Ishikawa (cell line): Measurements from ENCODE around the gene FAM199X.

Experiments used
- CREB1 ChIP-seq: IDR thresholded peaks from 2 replicates; pipeline ENCODE4 v1.6.1; 2012; ENCODE audit warnings: low read depth
- EGR1 ChIP-seq: IDR thresholded peaks from 2 replicates; pipeline ENCODE4 v1.6.1; 2012
- EP300 ChIP-seq: IDR thresholded peaks from 2 replicates; pipeline ENCODE4 v1.6.1; 2012; ENCODE audit warnings: borderline replicate concordance
- NFIC ChIP-seq: IDR thresholded peaks from 2 replicates; pipeline ENCODE4 v1.6.1; 2012
- RAD21 ChIP-seq: IDR thresholded peaks from 2 replicates; pipeline ENCODE4 v1.6.1; 2012; ENCODE audit warnings: low read depth
- TF ChIP-seq, protein P1 (sequence below): IDR thresholded peaks from 2 replicates; pipeline ENCODE4 v1.6.1; 2012; ENCODE audit warnings: low read depth, mild to moderate bottlenecking

DNA sequence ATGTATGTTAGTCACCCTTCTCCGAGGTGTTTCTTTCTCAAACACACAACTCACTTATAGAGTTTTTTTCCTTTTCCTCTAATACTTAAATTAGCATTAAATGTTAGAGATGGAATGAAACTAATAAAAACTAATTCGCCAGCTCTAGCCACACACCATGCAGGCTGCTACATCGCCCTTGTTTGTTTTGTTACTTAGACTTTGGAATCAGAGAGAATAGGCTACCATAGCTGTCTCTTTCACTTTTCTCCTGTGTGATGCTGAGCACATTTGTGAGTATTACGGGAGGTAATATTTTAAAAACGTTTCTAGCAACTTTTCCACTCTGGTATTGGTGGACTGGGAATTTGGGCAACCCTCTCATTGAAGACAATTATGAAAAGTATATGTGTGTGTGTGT lies 44.9 kb downstream of the FAM199X start:
- no peak for TF ChIP-seq EP300
- TF ChIP-seq EGR1: no peak
- no peak for TF ChIP-seq NFIC
- no peak for TF ChIP-seq RAD21
- TF ChIP-seq CREB1: no peak
- TF ChIP-seq, protein P1, sequence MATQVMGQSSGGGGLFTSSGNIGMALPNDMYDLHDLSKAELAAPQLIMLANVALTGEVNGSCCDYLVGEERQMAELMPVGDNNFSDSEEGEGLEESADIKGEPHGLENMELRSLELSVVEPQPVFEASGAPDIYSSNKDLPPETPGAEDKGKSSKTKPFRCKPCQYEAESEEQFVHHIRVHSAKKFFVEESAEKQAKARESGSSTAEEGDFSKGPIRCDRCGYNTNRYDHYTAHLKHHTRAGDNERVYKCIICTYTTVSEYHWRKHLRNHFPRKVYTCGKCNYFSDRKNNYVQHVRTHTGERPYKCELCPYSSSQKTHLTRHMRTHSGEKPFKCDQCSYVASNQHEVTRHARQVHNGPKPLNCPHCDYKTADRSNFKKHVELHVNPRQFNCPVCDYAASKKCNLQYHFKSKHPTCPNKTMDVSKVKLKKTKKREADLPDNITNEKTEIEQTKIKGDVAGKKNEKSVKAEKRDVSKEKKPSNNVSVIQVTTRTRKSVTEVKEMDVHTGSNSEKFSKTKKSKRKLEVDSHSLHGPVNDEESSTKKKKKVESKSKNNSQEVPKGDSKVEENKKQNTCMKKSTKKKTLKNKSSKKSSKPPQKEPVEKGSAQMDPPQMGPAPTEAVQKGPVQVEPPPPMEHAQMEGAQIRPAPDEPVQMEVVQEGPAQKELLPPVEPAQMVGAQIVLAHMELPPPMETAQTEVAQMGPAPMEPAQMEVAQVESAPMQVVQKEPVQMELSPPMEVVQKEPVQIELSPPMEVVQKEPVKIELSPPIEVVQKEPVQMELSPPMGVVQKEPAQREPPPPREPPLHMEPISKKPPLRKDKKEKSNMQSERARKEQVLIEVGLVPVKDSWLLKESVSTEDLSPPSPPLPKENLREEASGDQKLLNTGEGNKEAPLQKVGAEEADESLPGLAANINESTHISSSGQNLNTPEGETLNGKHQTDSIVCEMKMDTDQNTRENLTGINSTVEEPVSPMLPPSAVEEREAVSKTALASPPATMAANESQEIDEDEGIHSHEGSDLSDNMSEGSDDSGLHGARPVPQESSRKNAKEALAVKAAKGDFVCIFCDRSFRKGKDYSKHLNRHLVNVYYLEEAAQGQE: no peak
